ENCODE measurements around the gene NAP1L4.

DNA sequence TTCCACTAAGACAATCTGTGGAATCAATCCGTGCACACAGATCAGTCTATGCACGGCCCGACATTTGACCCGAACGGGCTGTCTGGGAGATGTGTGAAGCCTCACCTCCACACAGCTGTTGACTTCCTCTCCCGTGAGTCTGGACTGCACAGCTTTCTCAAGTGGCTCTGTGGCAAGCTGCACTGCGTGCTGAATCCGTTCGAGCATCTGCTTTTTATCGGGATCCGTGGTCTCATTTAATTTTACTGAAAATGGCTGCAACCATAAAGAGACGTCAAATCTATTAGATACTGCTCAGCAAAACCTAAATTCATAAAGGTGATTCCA, 45.8 kb upstream of the NAP1L4 start:
- TF ChIP-seq, protein P1, sequence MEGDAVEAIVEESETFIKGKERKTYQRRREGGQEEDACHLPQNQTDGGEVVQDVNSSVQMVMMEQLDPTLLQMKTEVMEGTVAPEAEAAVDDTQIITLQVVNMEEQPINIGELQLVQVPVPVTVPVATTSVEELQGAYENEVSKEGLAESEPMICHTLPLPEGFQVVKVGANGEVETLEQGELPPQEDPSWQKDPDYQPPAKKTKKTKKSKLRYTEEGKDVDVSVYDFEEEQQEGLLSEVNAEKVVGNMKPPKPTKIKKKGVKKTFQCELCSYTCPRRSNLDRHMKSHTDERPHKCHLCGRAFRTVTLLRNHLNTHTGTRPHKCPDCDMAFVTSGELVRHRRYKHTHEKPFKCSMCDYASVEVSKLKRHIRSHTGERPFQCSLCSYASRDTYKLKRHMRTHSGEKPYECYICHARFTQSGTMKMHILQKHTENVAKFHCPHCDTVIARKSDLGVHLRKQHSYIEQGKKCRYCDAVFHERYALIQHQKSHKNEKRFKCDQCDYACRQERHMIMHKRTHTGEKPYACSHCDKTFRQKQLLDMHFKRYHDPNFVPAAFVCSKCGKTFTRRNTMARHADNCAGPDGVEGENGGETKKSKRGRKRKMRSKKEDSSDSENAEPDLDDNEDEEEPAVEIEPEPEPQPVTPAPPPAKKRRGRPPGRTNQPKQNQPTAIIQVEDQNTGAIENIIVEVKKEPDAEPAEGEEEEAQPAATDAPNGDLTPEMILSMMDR (IDR thresholded peaks at IDR 0.05), result no peak
- no peak for TF ChIP-seq ZFX (IDR thresholded peaks at IDR 0.05; ENCODE audit: borderline replicate concordance)

All from 22Rv1 (cell line).